GM19099 (cell line): ENCODE data around the gene SYNE1.

Experiments
- POLR2A ChIP-seq: IDR thresholded peaks from 3 replicates; pipeline ENCODE4 v1.6.1; 2011; ENCODE audit warnings: low read depth; ENCODE audit not compliant: insufficient read length; ENCODE audit errors: extremely low read depth

SYNE1 gene

DNA sequence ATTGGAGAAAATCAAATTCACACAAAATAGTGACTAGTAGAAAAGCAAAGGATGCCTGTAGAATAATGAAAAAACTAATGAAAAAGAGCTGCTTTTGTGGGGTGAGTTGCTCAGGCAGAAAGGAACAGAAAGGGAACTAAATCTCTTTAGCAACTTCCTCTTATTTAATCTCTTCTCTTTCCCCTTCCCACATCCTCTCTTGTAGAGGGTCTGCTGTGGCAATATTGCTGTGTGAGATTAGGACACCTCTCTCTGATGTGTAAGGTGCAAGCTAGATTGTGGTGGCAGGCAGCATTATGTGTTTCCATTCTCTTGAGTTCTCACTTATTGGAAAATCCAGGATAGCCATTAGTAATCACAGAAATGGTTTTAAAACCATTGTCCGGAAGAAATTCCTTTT is 49.7 kb downstream of the SYNE1 start:
- no peak for TF ChIP-seq POLR2A

DNA sequence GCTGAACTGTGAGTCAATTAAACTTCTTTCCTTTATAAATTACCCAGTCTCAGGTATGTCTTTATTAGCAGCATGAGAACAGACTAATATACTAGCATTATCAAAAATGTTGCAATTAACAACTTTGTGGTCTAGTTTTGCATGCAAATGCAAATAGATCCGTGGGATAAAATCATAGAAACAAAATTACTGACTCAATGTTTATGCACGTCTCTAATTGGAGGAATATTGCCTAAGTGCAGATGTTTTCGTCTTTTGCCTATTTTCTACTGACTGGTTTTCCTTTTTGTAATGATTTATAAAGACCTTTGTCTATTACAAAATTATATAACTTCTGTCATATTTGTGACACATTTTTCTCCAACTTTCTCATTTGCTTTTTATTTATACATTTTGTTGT is 51.9 kb downstream of the SYNE1 start:
- TF ChIP-seq POLR2A, result no peak

DNA sequence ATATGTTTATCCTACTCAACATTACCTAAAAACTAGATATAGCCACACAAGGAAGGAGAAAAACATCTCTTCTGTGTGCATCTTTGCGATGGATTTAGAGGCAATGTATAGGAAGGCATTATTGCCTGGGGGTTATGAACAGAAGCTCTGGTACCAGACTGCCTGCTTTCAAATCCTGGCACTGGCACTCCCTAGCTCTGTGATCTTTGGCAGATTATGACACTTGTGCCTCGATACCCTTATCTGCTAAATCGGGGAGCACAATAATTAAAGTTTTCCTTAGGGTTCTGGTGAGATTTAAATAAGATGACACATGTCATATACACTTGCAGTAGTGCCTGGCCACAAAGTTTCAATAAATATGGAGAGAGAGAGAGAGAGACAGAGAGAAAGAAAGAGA is 53.3 kb downstream of the SYNE1 start:
- TF ChIP-seq POLR2A, result no peak

DNA sequence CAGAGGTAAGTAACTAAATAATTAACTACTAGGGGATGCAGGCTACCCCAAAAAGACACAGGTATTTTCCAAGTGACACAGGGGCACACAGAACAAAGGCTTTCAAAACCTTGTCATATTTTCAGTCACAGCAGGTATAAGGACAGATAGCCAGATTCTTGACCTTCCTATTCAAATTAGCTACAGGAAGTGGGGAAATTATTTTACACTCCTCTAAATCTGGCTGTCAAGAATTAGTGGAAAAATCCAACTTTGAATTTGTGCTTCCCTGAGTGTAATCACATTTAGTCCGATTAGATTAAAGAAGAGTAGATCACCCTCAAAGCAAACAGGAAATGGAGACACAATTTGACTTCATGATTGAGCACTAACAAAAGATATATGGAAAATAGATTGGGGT is 60.6 kb downstream of the SYNE1 start:
- TF ChIP-seq POLR2A, result no peak

DNA sequence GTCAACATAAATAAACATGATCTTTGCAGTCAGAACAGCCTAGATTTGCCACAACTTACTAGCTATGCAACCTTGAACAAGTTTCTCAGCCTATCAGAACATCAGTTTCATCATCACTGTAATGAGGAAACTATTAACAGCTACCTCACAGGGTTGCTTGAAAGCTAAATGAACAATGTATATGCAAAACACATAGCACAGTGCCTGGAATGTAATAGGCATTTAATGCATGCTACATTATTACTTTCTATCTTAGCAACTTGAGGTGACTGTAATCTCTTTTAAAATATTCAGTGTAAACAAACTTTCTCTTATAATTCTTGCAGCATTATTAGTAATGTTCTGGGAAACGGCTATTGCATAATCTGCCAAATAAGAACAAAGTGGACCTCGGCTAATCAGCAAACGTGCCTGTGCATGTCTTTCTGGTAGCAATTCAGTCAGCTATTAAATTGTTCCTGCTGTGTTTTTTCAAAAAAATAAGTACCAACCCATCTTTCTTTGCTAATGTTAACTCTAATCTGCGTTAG is 61.5 kb downstream of the SYNE1 start:
- no peak for TF ChIP-seq POLR2A

DNA sequence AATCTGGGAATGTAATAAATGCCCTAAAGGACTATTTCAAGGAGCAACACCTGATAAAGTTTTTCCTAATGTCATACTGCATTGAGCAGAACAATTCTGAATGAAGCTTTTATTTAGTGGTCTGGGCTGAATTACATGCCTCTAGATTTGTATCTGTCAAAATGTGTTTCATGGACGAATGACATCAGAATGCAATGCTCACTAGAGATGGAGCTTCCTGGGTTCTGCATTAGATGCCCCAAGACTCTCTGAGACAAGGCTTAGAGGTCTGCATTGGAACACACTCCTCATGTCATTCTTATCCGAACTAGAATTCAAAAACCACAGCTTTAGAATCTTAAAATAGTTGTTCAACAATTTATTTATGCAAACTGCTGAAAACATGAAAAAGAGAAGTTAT is 62.0 kb downstream of the SYNE1 start:
- no peak for TF ChIP-seq POLR2A

DNA sequence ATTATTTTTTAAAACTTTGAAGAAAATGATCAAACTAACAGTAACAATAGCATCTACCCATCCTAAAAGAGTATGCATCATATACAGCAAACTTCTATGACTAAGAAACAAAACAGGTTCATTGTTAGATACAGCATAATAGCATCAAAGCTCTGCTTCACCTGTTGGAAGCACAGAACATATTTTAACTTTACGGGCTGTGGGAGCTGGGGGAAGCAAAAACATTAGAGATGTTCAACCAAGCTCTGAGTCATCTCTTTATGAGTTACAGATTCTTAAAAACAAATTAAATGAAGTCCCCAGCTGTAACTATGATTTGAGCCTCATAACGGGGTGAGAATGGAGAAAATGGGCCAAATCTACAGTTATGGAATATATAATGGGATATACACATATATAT is 63.4 kb downstream of the SYNE1 start:
- TF ChIP-seq POLR2A, result no peak

DNA sequence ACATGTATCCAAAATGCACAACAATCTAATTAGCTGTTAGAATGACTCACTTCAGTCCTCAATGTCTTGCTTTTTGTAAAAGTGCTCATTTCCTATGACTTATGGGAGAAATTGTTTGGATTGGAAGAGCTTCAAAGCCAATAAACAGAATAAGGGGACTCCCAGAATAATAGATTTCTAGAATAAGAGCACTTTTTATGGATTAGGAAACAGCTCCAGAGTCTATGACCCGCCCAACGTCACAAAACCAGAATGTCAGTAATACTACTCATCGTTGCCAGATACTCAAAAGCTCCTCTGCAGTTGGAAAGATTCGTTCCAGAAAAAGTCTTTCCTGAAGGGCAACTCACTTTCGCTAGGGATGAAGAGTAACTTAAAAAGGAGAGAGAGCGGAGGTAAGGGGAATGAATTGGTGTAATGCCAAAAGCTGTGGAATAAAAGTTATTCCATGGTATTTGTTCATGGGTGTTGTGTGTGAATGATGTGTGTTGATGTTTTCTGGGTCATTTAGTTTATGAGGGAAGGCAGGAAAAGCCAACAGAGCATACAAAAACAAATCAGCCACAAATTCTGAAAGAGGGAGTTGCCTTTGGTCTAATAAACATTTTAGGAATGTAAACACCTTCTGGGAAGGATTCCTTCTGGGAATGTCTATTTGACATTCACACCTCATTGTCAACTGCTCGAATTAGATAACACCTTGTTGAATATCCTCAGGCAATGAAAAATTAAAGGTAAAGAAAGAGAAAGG is 64.6 kb downstream of the SYNE1 start:
- TF ChIP-seq POLR2A, result no peak

DNA sequence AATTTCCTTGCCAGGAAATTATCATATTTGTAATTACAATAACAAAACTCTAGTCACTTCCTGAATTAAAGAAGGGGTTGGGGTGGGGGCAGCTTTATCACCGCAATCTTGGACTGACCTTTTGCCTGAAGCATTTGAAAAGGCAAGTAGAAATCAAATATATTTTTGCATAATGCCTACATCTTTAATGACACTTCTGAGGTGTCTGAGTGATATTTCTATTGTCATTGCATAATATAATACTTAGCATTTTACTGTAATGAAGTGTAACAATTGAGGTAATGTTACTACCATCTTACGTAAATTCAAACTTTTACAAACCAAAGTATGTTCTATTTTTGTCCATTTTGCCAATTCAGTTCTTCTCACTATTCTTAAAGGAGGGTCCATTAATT is 65.2 kb downstream of the SYNE1 start:
- TF ChIP-seq POLR2A, result no peak

DNA sequence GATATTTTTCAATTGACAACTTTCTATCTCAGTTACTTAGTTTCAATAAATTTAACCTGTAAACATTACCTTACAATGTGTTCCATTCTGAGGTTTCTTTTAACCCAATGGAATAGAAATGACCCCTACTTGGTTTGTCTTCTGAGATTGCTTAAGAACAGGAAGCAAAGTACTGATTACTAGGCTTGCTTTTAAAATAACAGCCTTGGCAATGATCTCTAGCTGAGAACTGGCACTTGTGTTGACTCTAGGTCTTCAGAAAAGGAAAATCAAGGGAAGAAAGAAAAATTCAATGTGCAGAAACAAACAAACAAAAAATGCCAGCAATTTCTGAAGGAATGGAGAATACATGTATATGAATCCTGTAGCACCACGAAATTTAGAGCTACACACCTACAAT is 66.1 kb downstream of the SYNE1 start:
- TF ChIP-seq POLR2A, result no peak

DNA sequence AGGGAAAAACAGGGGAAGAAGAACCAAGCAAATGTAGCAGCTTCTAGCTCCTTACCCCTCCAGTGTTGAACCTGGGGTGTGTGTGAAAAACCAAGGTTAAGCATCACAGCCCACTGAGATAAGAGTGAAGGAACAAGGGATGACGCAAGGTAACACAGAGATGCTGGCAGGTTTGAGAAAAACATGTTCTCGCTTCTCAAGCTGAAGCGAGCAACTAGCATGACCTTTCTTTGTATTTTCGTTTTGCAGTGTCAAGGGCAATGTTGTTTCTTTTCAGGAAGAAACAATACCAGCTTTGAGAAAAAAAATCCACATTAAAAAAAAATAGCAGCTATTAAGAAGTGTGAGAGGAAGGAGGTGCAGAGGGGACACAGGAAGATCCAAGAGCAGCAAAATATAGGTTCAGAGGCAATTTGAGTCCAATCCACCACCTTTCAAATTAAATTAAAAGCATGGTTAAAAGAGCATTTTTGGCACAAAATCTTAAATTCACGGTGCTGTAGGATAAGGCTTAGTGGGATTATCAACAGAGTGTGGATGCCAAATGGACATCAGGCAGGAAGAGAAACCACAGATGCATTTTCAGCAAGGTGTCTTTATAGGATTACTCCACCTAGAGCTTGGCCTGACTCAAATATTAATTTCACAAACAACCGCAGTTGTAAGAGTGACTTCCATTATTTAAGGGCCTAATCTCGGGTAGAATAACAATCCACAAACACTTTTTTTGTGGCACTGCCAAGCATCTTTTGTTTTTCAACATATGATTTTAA is 70.9 kb downstream of the SYNE1 start:
- no peak for TF ChIP-seq POLR2A

DNA sequence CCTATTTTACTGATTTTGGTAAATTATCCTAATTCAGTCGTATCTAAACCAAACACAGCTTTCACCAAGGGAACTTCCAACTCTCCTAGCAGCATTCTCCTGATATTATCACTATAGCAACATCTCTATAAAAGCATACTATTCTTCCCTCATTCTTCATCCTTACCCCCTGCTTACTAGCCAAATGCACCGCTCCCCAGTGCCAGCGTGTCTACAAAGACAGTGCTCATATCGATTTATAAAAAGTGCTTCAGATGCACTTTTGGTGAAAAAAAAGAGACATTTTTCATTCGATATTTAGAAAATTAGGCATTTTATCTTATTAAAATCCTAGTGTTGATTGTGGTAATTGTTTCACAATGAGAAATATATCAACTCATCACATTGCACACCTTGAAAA is 74.0 kb downstream of the SYNE1 start:
- no peak for TF ChIP-seq POLR2A

DNA sequence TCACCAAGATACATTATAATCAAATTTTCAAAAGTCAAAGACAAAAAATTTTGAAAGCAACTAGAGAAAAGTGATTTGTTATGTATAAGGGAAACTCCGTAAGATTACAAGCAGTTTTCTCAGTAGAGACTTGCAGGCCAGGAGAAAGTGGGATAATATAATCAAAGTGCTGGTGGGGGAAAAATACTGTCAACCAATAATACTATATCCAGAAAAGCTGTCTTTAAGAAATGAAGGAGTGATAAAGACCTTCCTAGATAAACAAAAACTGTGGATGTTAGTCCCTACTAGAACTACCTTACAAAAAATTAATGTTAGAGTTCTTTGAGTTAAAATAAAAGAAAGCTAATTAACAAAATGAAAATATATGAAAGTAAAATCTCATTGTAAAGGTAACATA is 79.7 kb downstream of the SYNE1 start:
- TF ChIP-seq POLR2A, result no peak

DNA sequence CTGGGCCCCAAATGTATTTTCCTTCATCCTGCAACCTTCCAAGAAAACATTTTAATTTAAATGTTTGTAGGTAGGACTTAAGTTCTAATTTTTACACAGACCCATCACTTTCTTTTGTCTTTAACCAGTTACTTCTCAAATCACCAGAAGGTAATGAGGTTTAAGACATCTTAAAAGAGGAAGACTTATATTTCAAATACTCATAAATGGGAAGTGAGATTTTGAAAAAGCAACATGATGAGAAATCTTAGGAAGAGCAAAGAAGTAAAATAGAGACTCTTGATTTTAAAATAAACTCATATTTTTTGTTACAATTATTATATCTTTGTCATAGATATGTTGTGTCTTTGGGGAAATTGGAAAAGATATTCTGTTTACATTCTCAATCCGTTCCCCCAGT is 82.3 kb downstream of the SYNE1 start:
- no peak for TF ChIP-seq POLR2A

DNA sequence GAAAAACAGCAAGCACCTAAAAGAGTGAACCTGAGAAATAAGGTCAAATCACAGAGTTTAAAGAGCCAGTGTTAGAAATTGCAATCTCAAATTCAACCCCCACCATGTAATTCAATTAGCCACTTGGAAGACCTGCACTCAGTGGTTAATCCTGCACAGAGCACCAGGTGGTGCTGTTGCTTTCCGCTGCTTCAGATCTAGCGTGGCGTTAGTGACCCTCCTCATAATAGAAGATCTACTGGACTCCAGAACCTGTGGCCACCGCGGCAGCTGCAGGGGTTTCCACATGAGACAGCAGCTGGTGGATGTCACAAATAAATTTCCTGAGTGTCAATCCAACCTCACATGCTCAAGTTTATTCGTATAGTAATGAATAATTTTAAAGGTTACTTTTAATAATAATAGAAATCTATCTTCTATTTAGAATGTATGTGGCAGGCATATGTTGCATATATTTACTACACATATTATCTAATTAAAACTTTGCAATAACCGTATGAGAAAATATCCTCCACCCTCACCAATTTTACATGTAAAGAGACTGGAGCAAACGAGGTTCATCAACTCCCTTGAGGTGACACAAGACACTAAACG is 84.4 kb downstream of the SYNE1 start:
- TF ChIP-seq POLR2A, result no peak

DNA sequence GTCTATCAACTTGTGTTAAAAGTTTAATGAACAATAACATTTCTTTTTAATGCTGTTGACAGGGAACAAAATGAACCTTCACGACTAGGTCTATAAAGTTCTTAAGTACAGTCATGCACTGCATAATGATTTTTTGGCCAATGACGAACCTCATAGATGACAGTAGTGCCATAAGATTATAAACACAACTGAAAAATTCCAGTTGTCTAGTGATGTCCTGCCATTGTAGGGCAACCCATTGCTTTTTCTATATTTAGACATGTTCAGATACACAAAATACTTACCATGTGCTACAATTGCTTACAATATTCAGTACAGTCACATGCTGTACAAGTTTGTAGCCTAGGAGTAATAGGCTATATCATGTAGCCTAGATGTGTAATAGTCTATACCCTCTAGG is 93.6 kb downstream of the SYNE1 start:
- TF ChIP-seq POLR2A, result no peak
